COR-L47 (cell line): Measurements from ENCODE around the gene TK2.

Experiments used
- DNase-seq: peaks from one replicate; lab custom pipeline; 2025; lab: John Stamatoyannopoulos, UW

Gene TK2

GRCh38 chr16:66544016-66544757 lies 5.7 kb downstream of the TK2 start:
- no peak for DNase-seq

DNA sequence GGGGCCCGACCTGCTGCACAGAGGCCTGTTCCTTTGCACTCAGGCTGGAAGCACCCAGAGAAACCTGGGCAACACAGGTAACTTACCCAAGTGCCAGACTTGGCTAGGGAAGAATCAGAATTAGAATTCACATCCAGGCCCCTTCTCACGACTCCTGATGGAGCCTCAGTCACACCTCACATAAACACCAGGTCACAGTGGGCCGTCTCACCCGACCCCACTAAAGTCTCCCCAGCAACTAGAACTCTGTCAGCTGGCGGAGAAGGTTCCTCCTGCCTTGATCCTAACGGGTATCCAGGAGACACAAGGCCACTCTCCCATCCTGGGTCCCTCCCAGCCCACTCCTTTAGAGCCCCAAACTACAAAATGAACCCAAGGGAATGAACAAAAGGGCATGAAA lies 6.4 kb downstream of the TK2 start:
- DNase-seq: no peak

DNA sequence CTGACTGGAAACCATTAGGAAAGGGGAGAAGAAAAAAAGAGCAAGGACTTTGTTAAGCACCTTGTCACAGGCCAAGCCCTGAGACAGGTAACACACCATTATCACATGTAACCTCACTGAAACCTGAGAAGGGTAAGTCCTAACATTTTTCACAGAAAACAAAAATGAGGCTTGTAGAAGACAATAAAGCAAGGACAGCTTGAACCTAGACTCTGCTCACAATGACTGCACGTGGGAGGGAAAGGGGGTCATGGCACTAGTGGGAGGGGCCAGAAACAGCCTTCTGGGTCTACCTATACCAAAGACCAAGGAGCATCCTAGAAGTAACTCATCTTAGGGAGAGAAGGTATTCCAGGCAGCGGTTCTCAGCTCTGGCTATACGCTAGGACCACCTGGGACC lies 7.5 kb downstream of the TK2 start:
- no peak for DNase-seq

GRCh38 chr16:66541388-66542355 lies 8.2 kb downstream of the TK2 start:
- DNase-seq: no peak

- DNase-seq: no peak
These were observed 10.1 kb downstream of the TK2 start for GRCh38 chr16:66539623-66540469.

- DNase-seq: no peak
These were observed 11.0 kb downstream of the TK2 start for GRCh38 chr16:66538910-66539309.

DNA sequence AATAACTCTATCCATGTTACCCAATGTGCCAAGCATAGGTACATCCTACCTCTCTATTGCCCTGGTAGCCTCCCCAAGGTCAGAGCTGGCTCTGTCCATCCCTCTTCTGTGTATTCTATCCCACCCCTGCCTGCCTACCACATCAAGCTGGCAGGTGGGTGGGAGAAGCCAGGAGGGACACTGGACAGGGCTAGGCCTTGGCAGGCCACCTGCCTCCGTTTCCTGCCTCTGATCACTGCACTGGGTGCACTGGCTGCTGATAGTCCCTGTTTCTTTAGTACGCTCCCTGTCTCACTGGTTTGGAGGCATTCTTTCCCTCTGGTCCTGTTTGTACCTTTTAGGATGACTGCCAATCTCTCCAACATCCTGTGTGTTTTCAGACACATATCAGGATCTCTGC lies 12.7 kb downstream of the TK2 start:
- DNase-seq: no peak

DNA sequence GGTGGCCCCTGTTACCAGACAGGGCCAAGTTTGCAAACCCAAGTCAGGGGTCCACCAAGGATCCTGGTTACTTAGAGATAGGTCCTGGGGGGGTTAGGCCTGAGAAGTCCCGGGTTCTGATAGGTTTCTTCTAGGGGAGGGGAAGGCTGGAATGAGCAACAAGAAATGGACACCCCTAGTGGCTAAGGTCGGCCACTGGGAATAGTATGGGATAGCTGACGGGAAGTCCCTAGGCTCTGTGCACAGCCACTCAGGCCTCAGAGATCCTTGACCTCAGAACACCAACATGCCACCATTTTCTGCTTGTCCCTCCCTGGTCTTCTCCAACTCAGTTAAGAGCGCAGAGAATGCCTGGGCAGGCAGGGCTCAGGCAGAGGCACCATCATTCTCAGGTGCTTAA lies 13.4 kb downstream of the TK2 start:
- DNase-seq: no peak

DNA sequence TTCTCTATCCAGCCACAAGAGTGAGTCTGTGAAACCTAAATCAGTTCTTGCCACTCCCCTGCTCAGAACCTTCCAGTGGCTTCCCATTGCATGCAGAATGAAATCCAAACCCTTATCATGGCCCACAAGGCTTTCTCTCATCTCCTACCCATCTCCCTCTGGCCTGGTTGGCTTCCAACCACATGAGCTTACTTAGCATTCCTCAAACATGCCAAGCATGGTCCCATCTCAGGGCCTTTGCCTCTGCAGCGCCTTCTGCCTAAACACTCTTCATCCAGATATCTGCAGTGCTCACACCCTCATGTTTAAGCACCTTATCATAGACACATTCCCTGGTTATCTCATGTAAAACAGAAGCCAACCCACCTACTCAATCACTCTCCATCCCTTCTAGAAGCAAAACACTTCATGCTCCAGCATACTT lies 15.5 kb downstream of the TK2 start:
- no peak for DNase-seq

DNA sequence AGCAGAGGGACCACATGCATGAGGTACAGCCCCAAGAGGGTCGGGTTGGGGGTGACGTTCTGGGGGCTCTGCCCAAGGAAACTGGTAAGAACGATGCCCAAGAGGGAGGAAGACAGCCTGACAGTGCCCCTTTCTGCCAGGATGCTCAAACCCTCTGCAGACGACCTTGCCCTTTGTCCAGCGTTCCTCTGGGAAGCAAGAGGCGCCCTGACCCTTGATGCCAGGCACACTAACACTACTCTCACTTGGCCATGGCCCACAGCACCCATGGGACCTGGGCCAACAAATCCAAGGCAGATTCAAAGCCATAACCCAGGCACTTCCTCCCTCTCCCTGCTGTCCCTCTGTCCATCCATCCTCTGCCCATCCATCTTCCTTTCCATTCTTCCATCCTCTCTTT lies 20.4 kb downstream of the TK2 start:
- DNase-seq: no peak

DNA sequence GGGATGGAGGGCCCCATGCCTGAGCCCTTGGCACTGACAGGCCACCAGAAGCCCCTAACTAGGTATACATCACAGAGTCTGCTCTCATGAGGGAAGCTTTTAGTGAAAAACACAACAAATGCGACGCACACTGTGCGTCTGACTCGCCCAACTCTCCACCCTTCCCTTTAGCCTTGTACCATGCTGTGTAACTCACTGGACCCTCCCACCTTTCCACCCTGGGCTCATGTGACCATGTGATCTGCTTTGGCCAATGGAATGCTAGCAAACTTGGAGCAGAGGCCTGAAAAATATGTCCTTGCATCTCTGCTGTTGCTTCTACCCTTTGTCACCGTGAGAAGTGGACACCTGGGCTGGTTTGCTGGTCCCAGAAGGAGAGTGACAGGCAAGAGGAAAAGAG lies 21.6 kb downstream of the TK2 start:
- DNase-seq: no peak

- no peak for DNase-seq
These were observed 24.3 kb downstream of the TK2 start for GRCh38 chr16:66525396-66526180.

GRCh38 chr16:66524601-66525164 lies 25.2 kb downstream of the TK2 start:
- no peak for DNase-seq

DNA sequence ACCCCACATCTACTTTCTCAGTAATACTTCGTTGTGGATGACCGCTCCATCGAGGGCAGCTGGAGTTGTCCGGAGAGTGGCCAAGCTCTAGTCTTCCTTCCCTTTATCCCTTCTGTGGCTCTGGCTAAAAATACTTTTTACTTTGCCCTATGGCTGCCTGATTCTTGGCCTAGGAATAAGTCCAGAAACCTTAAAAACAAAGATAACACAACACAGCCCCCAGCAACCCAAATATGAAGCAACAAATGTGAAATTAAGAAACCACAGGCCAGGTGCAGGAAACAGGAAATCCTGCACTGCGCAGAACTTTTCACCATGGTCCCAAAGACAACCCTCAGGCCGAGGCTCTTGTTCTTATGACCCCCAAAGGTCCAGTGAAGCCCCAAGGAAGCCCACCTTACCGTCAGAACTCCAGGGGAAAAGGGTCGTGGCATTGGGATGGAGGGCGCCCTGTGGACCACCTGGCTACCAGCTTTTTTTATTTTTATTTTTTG lies 26.0 kb downstream of the TK2 start:
- DNase-seq: no peak

DNA sequence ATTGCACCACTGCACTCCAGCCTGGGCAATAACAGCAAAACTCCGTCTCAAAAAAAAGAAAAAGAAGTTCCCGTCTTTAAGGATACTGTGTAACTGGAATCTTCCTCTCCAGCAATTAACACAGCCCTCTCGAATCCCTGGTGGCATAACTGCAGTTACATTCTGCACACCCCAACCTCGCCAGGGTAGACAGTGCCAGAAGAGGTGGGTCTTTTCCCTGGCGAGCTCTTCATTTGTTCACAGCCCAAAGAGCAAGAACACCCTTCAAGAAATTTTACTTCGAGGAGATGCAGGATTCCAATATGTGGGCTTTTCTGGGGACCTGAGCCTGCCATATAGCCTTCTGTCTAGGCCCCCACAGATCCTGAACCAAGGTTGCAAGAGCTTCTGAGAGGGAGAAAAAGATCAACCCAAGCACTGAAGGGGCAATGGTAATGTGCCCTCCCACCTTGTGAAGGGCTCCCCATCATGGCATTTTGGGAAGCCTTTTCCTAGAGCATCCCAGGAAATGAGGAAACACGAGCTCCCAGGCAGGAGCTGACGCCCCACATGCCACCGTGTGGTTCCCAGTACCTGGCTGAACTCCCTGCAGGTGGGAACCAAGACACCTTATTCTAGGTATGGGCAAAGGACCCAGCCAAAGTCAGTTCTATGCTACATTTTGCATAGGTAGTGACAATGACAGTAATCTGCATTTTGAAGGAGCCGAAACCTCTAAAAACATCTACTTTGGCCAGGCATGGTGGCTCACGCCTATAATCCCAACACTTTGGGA lies 26.9 kb downstream of the TK2 start:
- no peak for DNase-seq

DNA sequence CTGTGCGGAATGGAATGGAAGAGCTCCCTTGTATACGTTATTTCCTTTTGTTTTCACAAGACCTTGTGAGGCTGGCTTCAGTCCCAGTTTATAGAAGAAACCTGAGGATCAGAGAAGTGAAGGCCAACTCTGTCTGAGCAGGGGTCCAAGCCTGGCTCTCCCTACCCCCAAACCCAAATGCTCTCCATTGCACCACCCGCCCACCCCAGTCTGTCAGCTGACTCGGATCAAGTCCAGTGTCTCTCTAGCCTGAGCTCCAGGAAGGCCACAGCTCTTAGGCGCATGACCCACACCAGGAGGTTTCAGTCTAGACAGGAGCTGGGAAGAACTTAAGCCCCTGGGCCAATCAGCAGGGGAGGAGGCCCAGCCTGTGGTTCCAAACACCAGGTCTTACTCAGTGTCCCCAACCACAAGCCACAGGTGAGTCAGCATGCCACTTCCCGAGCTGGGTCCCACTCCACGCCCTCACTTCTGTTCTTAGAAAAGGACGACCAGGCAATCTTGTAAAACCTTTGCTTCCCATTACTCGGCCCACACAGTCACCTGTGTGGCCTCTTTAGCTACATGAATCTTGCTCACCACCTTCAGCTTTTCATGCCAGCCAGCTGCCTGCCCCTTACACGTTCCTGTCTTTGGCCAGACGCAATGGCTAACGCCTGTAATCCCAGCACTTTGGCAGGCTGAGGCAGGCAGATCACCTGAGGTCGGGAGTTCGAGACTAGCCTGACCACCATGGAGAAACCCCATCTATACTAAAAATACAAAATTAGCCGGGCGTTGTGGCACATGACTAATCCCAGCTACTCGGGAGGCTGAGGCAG lies 27.8 kb downstream of the TK2 start:
- no peak for DNase-seq

- DNase-seq: no peak
These were observed 28.6 kb downstream of the TK2 start for GRCh38 chr16:66521252-66521713.

- DNase-seq: no peak
These were observed 29.3 kb downstream of the TK2 start for GRCh38 chr16:66520406-66521170.
